Skin of body (tissue), 2 donors: ENCODE data around the gene ITIH1. TPM values are rescaled to one million over a fixed set of nuclear protein-coding genes. Genes with fewer than 3 reads are reported as not detected.

ENCODE experiments used
- DNase-seq: peaks from one replicate; lab custom pipeline; 2025; lab: John Stamatoyannopoulos, UW
- total RNA-seq: library from RNA; depleted of rRNA; stranded (reverse); fragments of >200 nt; gene quantifications from one replicate; pipeline ENCODE4 v1.2.3, GENCODE V29; 2014

ITIH1 gene
- total RNA-seq, 1 donor from 2014 or later = 1.3 TPM

DNA sequence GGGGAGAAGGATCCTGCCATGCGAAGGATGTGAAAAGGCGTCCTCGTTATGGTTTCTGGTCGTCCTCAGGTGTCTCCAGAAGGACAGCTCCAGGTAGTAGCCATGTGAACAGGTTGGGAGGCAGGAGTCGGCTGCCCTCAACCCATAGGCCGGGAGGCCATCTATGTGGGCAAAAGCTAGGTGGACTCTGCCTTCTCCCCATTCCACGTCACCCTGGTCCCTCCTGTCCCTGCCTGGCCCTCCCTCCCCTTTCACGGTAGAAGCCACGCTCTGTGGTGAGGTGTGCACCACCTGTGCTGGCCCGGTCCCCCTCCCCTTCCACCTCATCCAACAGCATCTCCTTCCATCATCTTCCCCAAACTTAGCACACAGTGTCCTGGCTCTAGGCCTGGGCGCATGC, 33.5 kb downstream of the ITIH1 start:
- no peak for DNase-seq

DNA sequence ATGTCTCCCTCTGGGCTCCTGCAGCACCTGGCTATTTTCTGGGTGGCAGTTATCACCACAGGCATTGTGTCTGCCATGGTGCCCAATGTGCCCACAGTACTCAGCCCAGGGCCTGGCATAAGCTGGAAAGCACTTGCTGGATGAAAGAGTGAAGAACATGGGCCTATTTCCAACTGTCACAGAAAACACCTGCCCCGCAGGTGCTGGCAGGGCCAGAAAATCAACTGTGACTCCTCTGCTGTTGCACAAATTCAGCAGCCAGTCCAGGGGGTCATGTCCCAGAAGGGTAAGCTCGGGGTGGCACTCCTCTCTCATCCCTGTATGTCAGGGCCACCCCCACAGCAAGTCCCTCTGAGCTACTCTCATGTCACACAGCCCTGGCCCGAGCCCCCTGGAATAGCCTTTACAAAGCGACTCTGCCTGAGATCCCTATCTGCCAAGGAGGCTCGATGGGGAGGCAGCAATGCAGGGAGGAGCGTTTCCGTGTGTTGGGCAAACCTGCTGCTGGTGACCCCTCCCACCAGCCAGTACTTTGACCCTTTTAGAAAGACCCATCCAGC, 34.1 kb downstream of the ITIH1 start:
- no peak for DNase-seq

DNA sequence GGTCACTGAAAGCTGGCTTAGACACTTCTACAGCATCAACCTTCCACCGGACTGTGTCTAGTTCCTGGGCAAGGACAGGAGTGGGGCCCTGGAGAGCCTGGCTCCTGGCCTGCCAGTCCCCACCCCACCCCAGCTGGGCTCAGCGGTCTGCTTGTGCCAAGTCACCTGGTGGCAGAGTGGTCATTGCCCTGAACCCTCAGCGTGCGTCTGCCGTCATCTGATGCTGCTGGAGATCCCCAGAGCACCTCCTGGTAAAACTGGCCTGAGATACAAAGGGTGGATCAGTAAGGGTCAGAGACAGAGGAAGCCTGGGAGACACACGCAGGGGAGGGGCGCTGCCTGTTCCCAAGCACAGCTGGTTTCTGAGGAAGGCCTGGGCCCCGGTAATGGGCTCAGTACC, 36.4 kb downstream of the ITIH1 start:
- DNase-seq = no peak

DNA sequence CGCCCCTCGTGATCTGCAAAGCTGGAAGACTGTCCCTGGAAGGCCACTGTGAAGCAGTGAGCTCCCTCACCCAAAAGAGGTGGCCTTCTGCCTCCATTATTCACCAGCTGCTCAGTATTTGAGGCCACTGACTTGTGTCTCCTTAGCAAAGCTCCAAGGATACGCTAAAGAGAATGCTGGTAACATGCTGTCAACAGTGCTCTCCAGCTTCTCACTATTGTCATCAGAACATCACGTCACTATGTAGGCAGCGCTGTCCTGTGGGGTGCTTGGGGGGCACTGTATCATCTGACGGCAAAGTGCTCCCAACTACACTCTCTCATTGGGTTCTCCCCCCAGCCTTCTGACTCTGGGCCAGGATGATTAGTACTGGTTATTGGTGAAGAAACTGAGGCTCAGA, 38.8 kb downstream of the ITIH1 start:
- DNase-seq = no peak

DNA sequence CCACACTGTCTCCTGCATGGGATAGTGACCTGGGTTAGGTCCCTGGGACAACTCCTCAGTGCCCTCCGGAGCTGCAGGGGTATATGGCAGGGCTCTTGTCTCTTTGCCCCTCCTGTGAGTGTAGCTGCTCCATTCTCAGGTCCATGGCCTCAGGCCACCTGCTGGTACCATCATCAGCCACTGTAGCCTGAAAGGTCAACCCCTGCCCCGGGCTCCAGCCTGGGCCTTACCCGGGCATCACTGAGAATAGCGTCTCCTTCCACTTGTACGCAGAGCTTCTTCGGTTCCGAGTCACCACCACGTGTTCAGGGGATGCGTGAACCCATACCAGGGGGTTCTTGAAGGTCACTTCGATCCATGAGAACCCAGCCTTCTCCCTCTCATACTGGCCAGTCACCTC, 39.3 kb downstream of the ITIH1 start:
- DNase-seq = no peak

DNA sequence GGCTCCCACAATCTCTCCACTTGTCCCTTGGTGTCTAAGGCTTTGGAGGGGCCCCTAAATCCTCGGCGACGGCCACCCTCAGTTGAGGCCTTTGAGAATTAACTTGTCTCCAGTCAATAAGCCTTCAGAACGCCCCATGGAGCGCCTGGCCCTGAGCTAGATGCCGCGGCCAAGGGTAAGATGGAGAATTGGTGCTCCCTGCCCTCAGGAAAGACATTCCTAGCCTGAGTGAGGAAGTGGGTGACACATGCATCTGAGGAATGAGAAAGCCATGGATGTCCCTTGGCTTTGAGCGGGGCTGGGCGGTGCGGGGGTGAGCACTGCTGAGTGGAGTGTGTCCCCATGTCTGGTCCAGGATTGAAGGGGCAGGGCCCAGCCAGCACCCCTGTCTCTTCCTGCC, 39.8 kb downstream of the ITIH1 start:
- no peak for DNase-seq

DNA sequence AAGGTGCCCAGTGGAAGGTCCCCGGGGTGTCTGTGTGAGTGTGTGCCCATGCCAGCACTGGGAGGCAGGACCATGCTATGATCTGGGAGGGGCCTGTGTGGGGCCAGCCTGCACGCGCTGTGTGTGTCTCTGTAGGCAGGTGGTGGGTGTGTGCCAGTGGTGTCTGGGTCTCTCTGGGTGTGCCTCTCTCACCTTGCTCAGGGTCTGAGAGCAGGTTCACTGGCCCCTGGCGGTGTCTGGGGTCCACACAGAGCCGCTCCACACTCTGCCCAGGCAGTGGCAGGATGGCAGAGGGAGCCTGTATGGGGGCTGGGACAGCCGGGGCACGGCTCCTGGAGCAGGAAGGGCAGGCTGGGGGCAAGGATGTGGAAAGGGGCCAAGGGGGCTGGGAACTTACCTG, 40.5 kb downstream of the ITIH1 start:
- no peak for DNase-seq

DNA sequence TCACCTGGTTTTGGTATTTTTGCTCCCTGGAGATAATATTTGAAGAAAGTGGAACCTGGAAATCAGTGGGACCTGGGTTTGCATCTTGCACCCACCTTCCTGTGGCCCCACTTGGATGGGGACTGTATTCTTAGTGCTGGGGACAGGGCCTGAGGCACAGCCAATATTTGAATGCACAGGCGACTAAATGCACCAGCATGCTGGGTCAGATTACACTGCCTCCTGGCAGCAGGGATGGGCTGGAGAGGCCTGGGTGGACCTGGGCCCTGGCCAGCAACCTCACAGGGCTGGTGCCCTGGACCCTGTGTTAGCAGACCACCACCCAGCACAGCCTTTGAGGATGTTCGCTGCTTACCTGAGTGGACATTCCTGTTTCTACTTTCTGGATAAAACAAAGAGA, 42.5 kb downstream of the ITIH1 start:
- DNase-seq = no peak

DNA sequence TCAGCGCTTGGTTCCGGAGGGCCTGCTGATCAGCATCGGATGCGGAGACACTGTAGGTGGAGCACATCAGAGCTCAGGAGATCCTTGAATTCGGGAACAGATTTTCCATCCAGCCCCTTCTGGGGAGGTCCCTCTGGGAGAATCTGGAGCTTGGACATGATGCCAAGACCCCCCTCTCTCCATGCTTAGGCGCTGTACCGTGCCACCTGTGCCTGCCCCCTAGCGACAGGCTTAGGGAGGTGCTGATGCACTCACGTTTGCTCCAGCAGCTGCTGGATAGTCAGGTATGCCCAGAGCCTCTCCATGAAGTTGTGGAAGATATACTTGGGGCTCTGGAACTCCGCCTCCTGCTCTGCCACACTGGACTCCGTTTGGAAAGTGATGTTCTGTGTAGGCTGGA, 43.3 kb downstream of the ITIH1 start:
- no peak for DNase-seq

DNA sequence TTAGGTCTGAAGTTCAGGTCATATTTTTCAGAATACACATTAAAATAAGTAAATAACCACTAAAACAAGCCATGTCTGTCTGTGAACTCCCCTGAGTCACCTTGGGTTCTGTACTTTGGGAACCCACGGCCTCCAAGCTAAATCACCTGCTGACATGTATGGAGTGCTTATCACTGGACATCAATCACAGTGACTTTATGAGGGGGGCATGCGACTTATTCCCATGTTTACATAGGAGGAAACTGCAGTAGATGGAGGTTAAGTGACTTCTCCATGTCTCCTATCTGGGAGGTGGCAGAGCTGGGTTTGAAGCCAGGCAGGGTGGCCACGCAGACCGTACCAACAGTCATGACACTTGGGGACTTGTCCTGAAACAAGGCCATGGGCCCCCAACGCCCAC, 45.0 kb downstream of the ITIH1 start:
- no peak for DNase-seq

DNA sequence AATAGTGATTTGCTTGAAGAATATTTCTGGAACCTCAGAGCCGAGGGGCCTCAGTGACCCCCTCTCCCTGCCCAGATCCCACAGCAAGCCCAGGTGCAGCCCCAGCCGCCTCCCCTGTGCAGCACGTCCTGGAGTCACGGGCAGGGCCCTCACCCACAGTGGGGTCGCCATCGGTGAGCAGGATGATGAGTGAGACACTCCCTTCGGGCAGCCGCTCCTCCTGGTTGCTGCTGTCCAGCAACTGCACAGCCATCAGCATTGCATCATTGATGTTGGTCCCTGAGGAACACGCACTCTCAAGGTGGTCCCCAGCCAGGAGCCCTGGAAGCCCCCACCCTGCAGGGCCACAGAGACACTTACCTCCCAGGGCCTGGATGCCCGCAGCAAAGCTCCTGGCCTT, 46.6 kb downstream of the ITIH1 start:
- no peak for DNase-seq

DNA sequence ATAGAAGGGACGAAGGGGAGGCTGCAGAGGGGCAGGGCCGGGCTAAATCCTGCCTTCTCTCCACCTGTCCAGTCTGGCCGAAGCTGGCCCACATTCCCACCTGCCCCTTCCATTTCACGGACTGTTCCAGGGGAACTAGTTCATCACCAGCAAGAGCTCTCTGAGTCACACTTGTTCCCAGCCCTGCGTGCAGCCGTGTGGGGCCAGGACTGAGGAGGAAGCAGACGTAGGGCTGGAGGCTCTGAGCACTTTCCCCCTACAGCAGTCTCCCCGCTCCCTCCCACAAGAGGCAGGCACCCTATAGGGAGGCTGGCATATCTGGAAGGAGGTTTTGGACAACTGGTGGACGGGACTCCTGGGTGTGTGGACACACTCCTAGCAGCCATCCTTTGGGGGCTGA, 50.0 kb downstream of the ITIH1 start:
- DNase-seq = no peak

DNA sequence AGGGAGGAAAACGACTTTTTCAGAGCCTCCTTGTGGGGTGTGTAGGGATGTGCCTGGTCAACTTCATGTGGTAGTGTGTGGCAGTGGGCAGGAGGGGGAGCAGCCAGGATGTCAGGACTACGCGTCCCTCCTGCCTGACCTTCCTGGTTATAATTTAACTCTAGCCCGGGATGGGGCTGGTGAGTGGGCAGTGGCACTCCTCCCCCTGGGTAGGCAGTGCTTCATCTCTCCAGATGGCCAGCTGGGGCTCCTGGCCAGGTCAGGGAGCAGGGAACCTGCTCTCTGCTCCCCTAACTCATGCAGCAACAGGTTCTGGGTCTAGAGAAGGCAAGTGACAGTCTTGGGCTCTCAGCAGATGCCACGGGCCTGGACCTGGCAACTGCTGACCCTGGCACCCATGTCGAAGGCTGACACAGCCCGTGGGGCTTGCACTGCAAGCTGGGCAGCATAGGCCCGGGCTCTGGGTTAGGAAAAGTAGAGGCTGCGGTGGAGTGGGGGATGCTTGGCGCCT, 50.5 kb downstream of the ITIH1 start:
- no peak for DNase-seq

DNA sequence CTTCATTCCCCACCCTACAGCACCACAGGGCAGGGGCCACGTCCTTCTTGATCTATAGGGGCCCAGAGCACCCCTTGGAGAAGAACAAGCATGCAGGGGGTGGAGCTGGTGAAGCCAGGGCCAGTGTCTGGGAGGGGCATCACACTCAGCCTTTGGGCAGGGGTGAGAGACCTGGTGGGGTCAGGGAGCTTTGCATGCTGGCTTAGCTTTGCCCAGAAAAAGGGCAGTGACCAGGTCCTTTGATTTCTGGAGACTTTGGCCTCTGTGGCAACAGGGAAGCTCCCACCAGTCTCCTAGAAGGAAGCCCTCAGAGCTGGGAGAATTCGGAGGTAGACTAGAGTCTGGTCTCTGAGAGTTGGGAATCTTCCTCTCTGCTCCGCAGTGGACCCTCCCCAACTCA, 52.1 kb downstream of the ITIH1 start:
- DNase-seq = no peak

DNA sequence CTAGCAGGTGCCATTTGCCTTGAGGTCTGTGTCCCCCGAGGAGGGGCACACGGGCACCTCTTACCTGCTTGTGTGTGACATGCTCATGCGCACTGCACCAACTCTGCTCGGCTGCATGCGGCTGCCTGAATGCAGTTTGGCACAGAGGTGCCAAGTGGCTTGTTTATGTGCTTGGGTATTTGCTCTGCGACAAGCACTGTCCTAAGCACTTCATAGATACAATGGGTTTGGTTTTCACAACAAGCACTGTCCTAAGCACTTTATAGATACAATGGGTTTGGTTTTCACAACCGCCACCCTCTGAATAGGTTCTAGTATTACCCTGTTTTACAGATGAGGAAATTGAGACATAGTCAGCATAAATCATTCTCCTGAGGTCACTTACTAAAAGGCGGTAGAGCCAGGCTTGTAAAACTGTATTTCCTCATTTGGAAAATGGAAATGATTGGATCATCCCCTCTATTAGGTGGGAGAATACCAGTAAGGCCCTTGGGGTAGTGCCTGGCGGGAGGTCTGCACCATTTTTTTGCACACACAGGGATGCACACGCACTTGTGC, 52.6 kb downstream of the ITIH1 start:
- DNase-seq = no peak

DNA sequence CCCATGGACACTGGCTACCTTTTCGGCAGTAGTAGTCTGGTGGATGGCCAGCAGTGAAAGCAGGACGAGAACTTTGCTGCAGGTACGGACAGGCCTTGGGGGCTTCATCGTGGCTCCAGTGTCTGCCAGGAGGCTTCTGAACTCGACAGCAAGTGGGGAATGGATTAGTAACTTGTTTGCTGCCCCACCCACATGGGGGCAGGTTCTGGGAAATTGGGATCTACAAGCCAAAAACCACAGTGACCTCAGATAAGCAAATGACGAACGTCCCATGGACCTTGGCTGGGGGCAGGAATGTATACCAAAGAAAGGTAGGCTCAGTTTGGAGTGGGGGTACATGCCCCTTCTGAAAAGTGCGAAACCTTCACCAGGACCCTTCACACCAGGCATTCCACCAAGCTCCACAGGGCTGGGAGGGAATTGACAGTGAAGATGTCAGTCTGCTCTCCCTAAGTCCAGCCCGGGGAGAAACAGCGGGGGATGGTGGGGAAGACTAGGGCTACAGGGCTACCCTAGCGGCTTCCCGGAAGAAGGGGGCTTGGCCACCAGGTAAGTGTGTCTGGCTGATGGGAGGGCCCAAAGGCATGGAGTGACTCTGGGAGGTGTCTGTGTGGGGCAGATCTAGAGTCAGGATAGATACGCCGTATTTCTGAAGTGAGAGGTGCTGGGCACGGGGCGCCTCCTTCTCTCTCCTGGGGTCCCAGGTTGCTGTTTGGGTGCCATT, 53.3 kb downstream of the ITIH1 start, which contains the start of gene ITIH4:
ITIH4 (minus strand) TSS at position 138 of the 724 bp plus-strand sequence; CDS start at position 108, 30 bp downstream.
- no peak for DNase-seq

DNA sequence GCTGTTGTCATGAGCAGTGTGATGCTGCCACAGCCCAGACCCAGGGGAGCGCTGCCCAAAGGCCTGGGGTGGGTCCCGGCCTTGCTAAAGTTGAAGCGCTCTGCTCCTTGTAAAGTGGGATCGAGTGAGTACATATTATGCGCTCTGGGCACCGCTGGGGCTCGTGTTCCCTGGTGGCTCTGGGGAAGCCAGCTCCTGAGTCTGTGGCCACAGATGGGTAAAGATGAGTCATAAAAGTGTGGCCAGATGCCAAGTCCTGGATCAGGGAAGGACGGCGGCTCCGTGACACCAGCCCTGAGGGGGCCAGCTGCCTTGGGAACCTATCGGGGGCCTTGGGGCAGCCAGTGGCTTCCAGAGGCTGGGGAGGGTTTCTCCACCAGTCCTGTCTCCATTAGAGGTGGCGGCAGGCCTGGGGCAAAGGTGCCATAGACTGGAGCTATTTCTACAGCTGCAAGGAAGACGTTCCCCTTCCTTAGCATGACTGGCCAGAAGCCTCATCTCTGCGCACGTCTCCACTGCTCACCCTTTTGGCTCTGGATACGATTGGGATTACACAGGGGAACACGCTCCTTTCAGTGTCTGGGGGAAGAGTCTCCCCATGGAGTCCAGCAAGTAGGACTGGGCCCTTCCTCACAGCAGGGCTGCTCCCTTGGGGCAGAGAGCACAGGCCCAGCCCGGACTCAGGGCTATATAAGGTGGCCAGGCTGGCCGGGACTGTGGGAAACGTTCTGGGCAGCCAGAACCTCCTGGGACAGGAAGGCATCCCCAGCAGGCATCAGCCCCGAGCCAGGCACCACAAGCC, 54.3 kb downstream of the ITIH1 start:
- DNase-seq = no peak

DNA sequence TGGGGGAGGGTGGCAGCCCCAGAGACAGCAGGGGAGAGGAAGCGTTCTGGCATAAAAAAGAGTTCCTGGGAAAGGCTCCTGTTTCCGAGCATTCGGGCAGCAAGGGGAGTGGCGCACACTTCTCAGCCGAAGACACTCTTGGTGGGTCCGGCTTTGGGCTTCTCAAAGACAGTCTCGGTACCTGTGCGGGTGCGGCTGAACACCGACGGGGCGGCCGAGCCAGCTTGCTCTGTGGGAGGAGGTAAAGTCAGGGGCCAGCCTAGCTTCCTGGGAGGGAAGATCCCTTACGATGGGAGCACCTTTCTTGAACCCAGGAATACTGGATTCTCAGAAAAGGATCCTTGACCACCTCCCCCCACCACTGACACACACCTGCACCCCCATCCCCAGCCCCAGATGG, 55.8 kb downstream of the ITIH1 start:
- DNase-seq = no peak

DNA sequence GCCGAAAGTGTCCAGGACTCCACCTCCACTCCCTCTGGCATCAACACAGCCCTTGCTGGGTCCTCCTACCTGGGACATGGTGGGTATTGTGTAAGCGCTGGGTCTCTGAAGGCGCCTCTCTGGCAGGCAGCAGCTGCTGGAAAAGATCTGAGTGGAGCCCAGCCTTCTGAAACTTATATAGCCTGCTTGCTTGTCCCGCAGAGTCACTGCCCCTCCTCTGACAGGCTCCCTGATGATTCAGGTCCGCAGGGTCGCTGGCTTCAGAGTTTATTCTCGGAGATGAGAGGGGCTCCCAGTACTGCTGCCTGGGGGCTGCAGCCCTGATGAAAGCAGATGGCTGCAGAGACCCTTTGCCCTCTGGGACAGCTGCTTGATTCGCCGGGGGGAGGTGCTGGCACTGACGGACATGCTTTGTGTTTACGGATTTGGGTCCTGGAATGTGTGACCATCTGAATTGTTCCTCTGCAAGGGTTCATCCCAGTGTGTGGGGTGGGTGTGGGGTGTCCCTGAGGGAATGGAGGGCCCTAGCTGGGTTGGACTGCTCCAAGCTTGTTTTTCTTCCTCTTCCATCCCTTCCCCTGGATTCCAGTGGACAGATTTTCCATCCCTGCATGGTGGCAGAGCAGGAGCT, 57.6 kb downstream of the ITIH1 start, which contains the start of gene MUSTN1:
MUSTN1 (minus strand) TSS at position 149 of the 631 bp plus-strand sequence; CDS start at position 78, 71 bp downstream.
- DNase-seq = peak; percentile 31

DNA sequence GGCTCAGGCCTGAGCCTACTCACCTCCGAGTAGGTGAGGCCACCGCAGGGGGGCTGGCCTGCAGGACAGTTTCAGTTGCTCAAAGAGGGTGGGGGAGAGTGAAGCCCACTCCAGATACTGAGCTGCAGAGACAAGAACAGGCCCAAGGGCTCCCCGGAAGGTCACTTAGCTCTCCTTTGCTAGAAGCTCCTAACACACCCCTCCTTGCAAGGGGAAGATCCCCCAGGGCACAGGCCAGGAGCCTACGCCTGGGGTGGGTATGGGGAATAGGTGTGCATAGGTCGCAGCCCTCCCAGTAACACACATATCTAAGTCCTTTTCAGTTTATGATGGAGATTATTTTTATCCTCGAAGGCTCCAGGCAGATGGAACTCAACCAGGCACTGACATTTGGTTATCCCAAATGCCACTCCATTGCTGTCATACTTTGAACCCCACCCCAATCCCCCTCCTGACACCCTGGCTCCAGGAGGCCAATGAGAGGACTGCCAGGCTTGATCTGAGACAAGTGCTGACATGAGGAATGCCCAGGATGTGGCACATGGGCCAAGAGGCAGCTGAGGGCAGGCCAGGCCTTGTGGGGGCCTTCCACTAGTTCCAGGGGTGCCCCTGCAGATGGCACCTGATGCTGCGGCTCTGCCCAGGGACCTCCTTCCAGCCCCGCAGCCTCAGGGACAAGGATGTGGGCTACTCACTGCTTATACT, 58.5 kb downstream of the ITIH1 start:
- peak; percentile 4 for DNase-seq

DNA sequence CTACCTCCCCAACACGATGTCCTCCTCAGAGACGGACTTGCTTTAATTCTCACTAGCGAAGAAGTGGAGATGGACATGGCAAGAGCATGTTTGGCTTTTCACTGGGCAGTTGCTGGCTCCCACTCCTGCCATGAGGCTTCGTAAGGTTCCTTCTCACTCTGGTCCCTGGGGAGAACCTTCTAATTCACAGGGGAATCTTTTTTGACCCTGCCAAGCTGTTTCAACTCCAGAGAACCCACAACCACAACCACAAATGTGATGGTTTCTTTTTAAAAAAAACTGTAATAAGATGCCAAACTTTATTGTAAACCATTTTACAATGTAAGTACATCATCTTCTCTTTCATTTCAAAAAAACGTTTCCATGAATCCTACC, 59.1 kb downstream of the ITIH1 start:
- no peak for DNase-seq
